Glutamatergic neuron (in vitro differentiated cells): ENCODE measurements around the gene ARIH1. TPM values are rescaled to one million over a fixed set of nuclear protein-coding genes. Genes with fewer than 3 reads are reported as not detected.

Source experiments
- DNase-seq: peaks from one replicate; pipeline ENCODE4 v3.0.0; 2022
- H3K27ac Mint-ChIP-seq: one replicate; pipeline ENCODE4 v1.8.0; 2020; ENCODE audit warnings: mild to moderate bottlenecking, mixed read lengths, inconsistent platforms; ENCODE audit not compliant: unreplicated experiment
- H3K27me3 Mint-ChIP-seq: one replicate; pipeline ENCODE4 v1.8.0; 2020; ENCODE audit warnings: mild to moderate bottlenecking, moderate library complexity, mixed read lengths, inconsistent platforms; ENCODE audit not compliant: unreplicated experiment
- H3K36me3 Mint-ChIP-seq: one replicate; pipeline ENCODE4 v1.8.0; 2020; ENCODE audit warnings: mild to moderate bottlenecking, mixed read lengths, inconsistent platforms; ENCODE audit not compliant: unreplicated experiment
- H3K4me1 Mint-ChIP-seq: one replicate; pipeline ENCODE4 v1.8.0; 2020; ENCODE audit warnings: mild to moderate bottlenecking, low read depth, mixed read lengths, inconsistent platforms; ENCODE audit not compliant: unreplicated experiment
- H3K4me3 Mint-ChIP-seq: one replicate; pipeline ENCODE4 v1.8.0; 2020; ENCODE audit warnings: mild to moderate bottlenecking, mixed read lengths, inconsistent platforms; ENCODE audit not compliant: unreplicated experiment
- H3K9me3 Mint-ChIP-seq: one replicate; pipeline ENCODE4 v1.8.0; 2020; ENCODE audit warnings: mild to moderate bottlenecking, moderate library complexity, mixed read lengths, inconsistent platforms; ENCODE audit not compliant: unreplicated experiment
- CTCF ChIP-seq: fragments of 200-600 bp; sonication (generic); IDR thresholded peaks from one replicate; pipeline ENCODE4 v1.5.0; 2021; ENCODE audit not compliant: partially characterized antibody, unreplicated experiment
- total RNA-seq: library from RNA; stranded (reverse); fragmentation: NEBNext Ultra II Directional; extraction: Animal tissue kit (Norgen Biotek cat#: 25700); gene quantifications from one replicate; pipeline ENCODE4 v1.2.1, GENCODE V29; 2021; ENCODE audit not compliant: unreplicated experiment

Gene ARIH1
- total RNA-seq, 1 donor from 2014 or later = 291 TPM

- no peaks in the 10 kb centered on the region for H3K9me3 Mint-ChIP-seq
- H3K4me1 Mint-ChIP-seq = peaks cover 15% of the 10 kb centered on the region
- H3K36me3 Mint-ChIP-seq = no peaks in the 10 kb centered on the region
- no peak for TF ChIP-seq CTCF
- no peak overlapping the region for H3K4me3 Mint-ChIP-seq
- peaks cover 2% of the 10 kb centered on the region for H3K27me3 Mint-ChIP-seq
- no peak overlapping the region for H3K27ac Mint-ChIP-seq
- no peak for DNase-seq
Observed at GRCh38 chr15:72486144-72486543, 12.0 kb downstream of the ARIH1 start.

GRCh38 chr15:72487070-72487797 is 13.1 kb downstream of the ARIH1 start:
- Mint-ChIP-seq H3K27ac (no peak overlapping the region), H3K9me3 (no peaks in the 10 kb centered on the region), H3K4me3 (peak overlapping the region; percentile 35), H3K4me1 (peaks cover 15% of the 10 kb centered on the region), H3K27me3 (peaks cover 2% of the 10 kb centered on the region), H3K36me3 (no peaks in the 10 kb centered on the region)
- no peak for TF ChIP-seq CTCF
- DNase-seq = no peak

- Mint-ChIP-seq H3K27me3 (no peaks in the 10 kb centered on the region), H3K9me3 (no peaks in the 10 kb centered on the region), H3K4me1 (peaks cover 13% of the 10 kb centered on the region), H3K4me3 (no peak overlapping the region), H3K27ac (no peak overlapping the region), H3K36me3 (no peaks in the 10 kb centered on the region)
- no peak for DNase-seq
- no peak for TF ChIP-seq CTCF
Observed at GRCh38 chr15:72488558-72488957, 14.4 kb downstream of the ARIH1 start.

- no peaks in the 10 kb centered on the region for H3K36me3 Mint-ChIP-seq
- H3K27ac Mint-ChIP-seq = no peak overlapping the region
- H3K4me1 Mint-ChIP-seq = peaks cover 21% of the 10 kb centered on the region
- no peak overlapping the region for H3K4me3 Mint-ChIP-seq
- no peaks in the 10 kb centered on the region for H3K9me3 Mint-ChIP-seq
- no peak for TF ChIP-seq CTCF
- no peaks in the 10 kb centered on the region for H3K27me3 Mint-ChIP-seq
- no peak for DNase-seq
Observed at GRCh38 chr15:72489943-72490554, 15.9 kb downstream of the ARIH1 start.

- DNase-seq = no peak
- H3K36me3 Mint-ChIP-seq = no peaks in the 10 kb centered on the region
- H3K4me1 Mint-ChIP-seq = peaks cover 32% of the 10 kb centered on the region
- H3K4me3 Mint-ChIP-seq = no peak overlapping the region
- TF ChIP-seq CTCF = no peak
- no peak overlapping the region for H3K27ac Mint-ChIP-seq
- no peaks in the 10 kb centered on the region for H3K27me3 Mint-ChIP-seq
- H3K9me3 Mint-ChIP-seq = no peaks in the 10 kb centered on the region
Observed at GRCh38 chr15:72491768-72492167, 17.6 kb downstream of the ARIH1 start.
